NT2/D1 (cell line): Measurements from ENCODE around the gene CDK11B.

Experiments used
- SUZ12 ChIP-seq: IDR thresholded peaks from 2 replicates; pipeline ENCODE4 v1.6.1; 2011; ENCODE audit not compliant: insufficient read length, insufficient read depth; ENCODE audit errors: extremely low read depth
- YY1 ChIP-seq: IDR thresholded peaks from 2 replicates; pipeline ENCODE4 v1.6.1; 2011; ENCODE audit not compliant: insufficient read length, insufficient read depth

- TF ChIP-seq SUZ12 (no peak), YY1 (no peak)
These were observed 12.7 kb upstream of the CDK11B start for GRCh38 chr1:1671365-1672119.
